Nephron progenitor cell (in vitro differentiated cells): Measurements from ENCODE around the gene PIP5KL1.

Experiments
- DNase-seq: peaks from one replicate; pipeline ENCODE4 v3.0.0; 2021
- H3K27ac Mint-ChIP-seq: 2 replicates; pipeline ENCODE4 v1.8.0; 2021; ENCODE audit warnings: mild to moderate bottlenecking, moderate library complexity, mixed read lengths
- H3K27me3 Mint-ChIP-seq: 2 replicates; pipeline ENCODE4 v1.8.0; 2021; ENCODE audit warnings: mild to moderate bottlenecking, low read depth, mixed read lengths; ENCODE audit not compliant: poor library complexity
- H3K36me3 Mint-ChIP-seq: 2 replicates; pipeline ENCODE4 v1.8.0; 2021; ENCODE audit warnings: low read depth, mixed read lengths
- H3K4me1 Mint-ChIP-seq: 2 replicates; pipeline ENCODE4 v1.8.0; 2021; ENCODE audit warnings: mixed read lengths
- H3K4me3 Mint-ChIP-seq: 2 replicates; pipeline ENCODE4 v1.8.0; 2021; ENCODE audit warnings: mild to moderate bottlenecking, moderate library complexity, mixed read lengths
- H3K9me3 Mint-ChIP-seq: 2 replicates; pipeline ENCODE4 v1.8.0; 2021; ENCODE audit warnings: mild to moderate bottlenecking, moderate library complexity, mixed read lengths
- CTCF ChIP-seq: fragments of 200-600 bp; sonication (generic); IDR thresholded peaks from 2 replicates; pipeline ENCODE4 v1.5.0; 2021; ENCODE audit warnings: antibody characterized with exemption

The PIP5KL1 gene

GRCh38 chr9:127963041-127963358, 32.4 kb upstream of the PIP5KL1 start:
- peaks cover 7% of the 10 kb centered on the region for H3K27me3 Mint-ChIP-seq

GRCh38 chr9:127962278-127962677, 31.7 kb upstream of the PIP5KL1 start:
- Mint-ChIP-seq H3K27ac (peak overlapping the region; percentile 87), H3K27me3 (peaks cover 7% of the 10 kb centered on the region), H3K4me3 (no peak overlapping the region), H3K4me1 (peaks cover 75% of the 10 kb centered on the region), H3K36me3 (peaks cover 13% of the 10 kb centered on the region), H3K9me3 (no peaks in the 10 kb centered on the region)
- DNase-seq, result no peak
- no peak for TF ChIP-seq CTCF

More at GRCh38 chr9:127963041-127963358, 32.4 kb upstream of the PIP5KL1 start:
- no peak for DNase-seq
- Mint-ChIP-seq H3K9me3 (no peaks in the 10 kb centered on the region), H3K4me3 (no peak overlapping the region), H3K36me3 (peaks cover 11% of the 10 kb centered on the region), H3K4me1 (peaks cover 81% of the 10 kb centered on the region), H3K27ac (peak overlapping the region; percentile 87)
- TF ChIP-seq CTCF, result no peak

- peak overlapping the region; percentile 16 for H3K27ac Mint-ChIP-seq
- H3K36me3 Mint-ChIP-seq, result peaks cover 13% of the 10 kb centered on the region
- peaks cover 7% of the 10 kb centered on the region for H3K27me3 Mint-ChIP-seq
- no peak overlapping the region for H3K4me3 Mint-ChIP-seq
- TF ChIP-seq CTCF, result no peak
- H3K4me1 Mint-ChIP-seq, result peaks cover 69% of the 10 kb centered on the region
- no peaks in the 10 kb centered on the region for H3K9me3 Mint-ChIP-seq
- DNase-seq, result no peak
These were observed 31.1 kb upstream of the PIP5KL1 start for GRCh38 chr9:127961613-127962155.

GRCh38 chr9:127961155-127961490, 30.5 kb upstream of the PIP5KL1 start:
- DNase-seq, result no peak
- Mint-ChIP-seq H3K27me3 (peaks cover 7% of the 10 kb centered on the region), H3K36me3 (peaks cover 13% of the 10 kb centered on the region), H3K9me3 (no peaks in the 10 kb centered on the region), H3K4me3 (no peak overlapping the region), H3K27ac (no peak overlapping the region), H3K4me1 (peaks cover 64% of the 10 kb centered on the region)
- TF ChIP-seq CTCF, result no peak

- Mint-ChIP-seq H3K36me3 (peaks cover 13% of the 10 kb centered on the region), H3K4me1 (peaks cover 64% of the 10 kb centered on the region), H3K27me3 (peaks cover 7% of the 10 kb centered on the region), H3K4me3 (no peak overlapping the region), H3K27ac (peak overlapping the region; percentile 50), H3K9me3 (no peaks in the 10 kb centered on the region)
- no peak for DNase-seq
- no peak for TF ChIP-seq CTCF
These were observed 30.0 kb upstream of the PIP5KL1 start for GRCh38 chr9:127960410-127961154.

GRCh38 chr9:127959841-127960409, 29.3 kb upstream of the PIP5KL1 start:
- TF ChIP-seq CTCF, result no peak
- no peaks in the 10 kb centered on the region for H3K9me3 Mint-ChIP-seq
- peaks cover 7% of the 10 kb centered on the region for H3K27me3 Mint-ChIP-seq
- peak overlapping the region; percentile 50 for H3K27ac Mint-ChIP-seq
- H3K4me1 Mint-ChIP-seq, result peaks cover 64% of the 10 kb centered on the region
- DNase-seq, result no peak
- no peak overlapping the region for H3K4me3 Mint-ChIP-seq
- H3K36me3 Mint-ChIP-seq, result peaks cover 13% of the 10 kb centered on the region
